HG03439 (cell line): ENCODE data around the gene RAB26.
"Not testable (repeated sequence)": the region's sequence is repeated elsewhere in the genome, so short reads cannot be mapped to it uniquely, and the experiment has no call there.

ENCODE experiments used
- ATAC-seq: cut with Tn5 transposase; IDR thresholded peaks from one replicate; pipeline ENCODE4 v1.9.1; 2021; ENCODE audit warnings: mild to moderate bottlenecking, moderate library complexity; ENCODE audit not compliant: unreplicated experiment

RAB26 gene

GRCh38 chr16:2195322-2196161 is 47.1 kb downstream of the RAB26 start:
- ATAC-seq: no peak

GRCh38 chr16:2196162-2196980 is 47.9 kb downstream of the RAB26 start, which contains the start of gene CASKIN1:
TSS of gene CASKIN1 (minus strand) at chr16:2196605. CDS start at chr16:2196432, 173 bp downstream.
- no peak for ATAC-seq

- ATAC-seq: no peak
Observed at GRCh38 chr16:2196981-2197511, 48.6 kb downstream of the RAB26 start.

- no peak for ATAC-seq
Observed at GRCh38 chr16:2197765-2198164, 49.3 kb downstream of the RAB26 start.

DNA sequence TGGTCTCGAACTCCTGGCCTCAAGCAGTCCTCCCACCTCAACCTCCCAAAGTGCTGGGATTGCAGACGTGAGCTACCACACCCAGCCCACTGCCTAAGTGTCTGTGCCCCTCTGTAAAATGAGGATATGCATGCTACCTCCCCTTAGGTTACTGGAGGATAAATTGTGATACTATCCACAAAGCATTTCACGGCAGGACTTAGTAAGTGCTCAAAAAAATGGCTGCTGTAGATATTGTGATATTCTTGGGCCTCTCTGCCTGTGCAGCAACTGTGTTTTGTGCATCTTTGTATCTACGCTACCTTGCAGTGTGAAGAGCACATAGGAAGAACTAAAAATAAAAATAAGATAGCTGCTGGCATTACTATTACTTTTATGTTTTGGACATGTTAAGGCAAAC is 49.9 kb downstream of the RAB26 start:
- no peak for ATAC-seq

GRCh38 chr16:2199095-2199494 is 50.7 kb downstream of the RAB26 start:
- no peak for ATAC-seq

GRCh38 chr16:2199621-2200139 is 51.3 kb downstream of the RAB26 start:
- no peak for ATAC-seq

GRCh38 chr16:2200313-2200712 is 51.9 kb downstream of the RAB26 start:
- ATAC-seq: no peak

DNA sequence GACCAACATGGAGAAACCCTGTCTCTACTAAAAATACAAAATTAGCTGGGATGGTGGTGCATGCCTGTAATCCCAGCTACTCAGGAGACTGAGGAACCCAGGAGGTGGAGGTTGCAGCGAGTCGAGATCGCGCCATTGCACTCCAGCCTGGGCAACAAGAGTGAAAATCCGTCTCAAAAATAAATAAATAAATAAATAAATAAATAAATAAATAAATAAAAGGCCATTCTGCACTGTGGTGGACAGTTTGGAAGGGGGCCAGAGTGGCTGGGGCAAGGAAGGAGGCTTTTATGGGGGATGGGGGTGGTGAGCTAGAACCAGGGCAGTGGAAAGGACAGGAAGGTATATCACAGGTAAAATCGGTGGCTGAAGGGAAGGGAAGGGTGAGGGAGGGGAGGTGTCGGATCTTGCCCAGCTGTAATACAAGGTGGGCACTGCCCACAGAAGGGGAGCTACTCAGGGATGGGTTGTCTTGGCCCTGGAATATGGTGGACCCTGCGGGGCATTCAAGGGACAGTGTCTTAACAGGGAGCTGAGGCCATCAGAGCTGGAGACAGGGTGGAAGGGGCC is 54.8 kb downstream of the RAB26 start:
- not testable (repeated sequence) for ATAC-seq
